ENCODE data around the gene PVALB.
A peak's percentile ranks its signal among the peaks of the same experiment; 100 is the strongest.

Gene PVALB

GRCh38 chr22:36856792-36857135 is 39.9 kb upstream of the PVALB start:
- ChIA-PET POLR2A (no interaction called here), CTCF (interaction anchor here (0.5 to 11.4 kb wide), 55 partner anchors 10 to 326 kb away, joined by 3 to 118 read pairs (median 5); partner anchors contain the start of genes CSF2RB and IFT27)
- DNase-seq (ENCODE audit: extremely low spot score) = no peak
- no peak for TF ChIP-seq CTCF (IDR thresholded peaks at IDR 0.05; ENCODE audit: control extremely low read depth, extremely low read depth, low read depth, missing control alignments)

GRCh38 chr22:36856121-36856791 is 39.4 kb upstream of the PVALB start:
- ChIA-PET CTCF (interaction anchor here (0.6 to 11.4 kb wide), 82 partner anchors 10 to 419 kb away, joined by 3 to 118 read pairs (median 4); partner anchors contain the start of genes CSF2RB and IFT27), POLR2A (interaction anchor here (0.5 kb wide), 1 partner anchor 76 kb away, joined by 6 read pairs; no protein-coding TSS in a partner anchor)

GRCh38 chr22:36855478-36855877 is 38.6 kb upstream of the PVALB start:
- no peak for TF ChIP-seq CTCF (IDR thresholded peaks at IDR 0.05; ENCODE audit: control extremely low read depth, extremely low read depth, low read depth, missing control alignments)
- POLR2A ChIA-PET = no interaction called here

More at GRCh38 chr22:36856121-36856791, 39.4 kb upstream of the PVALB start:
- TF ChIP-seq CTCF (IDR thresholded peaks at IDR 0.05; ENCODE audit: control extremely low read depth, extremely low read depth, low read depth, missing control alignments) = peak; percentile 100
- DNase-seq (ENCODE audit: extremely low spot score) = peak; percentile 82

GRCh38 chr22:36853407-36854099 is 36.7 kb upstream of the PVALB start:
- ChIA-PET CTCF (interaction anchor here (0.6 to 11.4 kb wide), 31 partner anchors 10 to 324 kb away, joined by 3 to 118 read pairs (median 4); partner anchors contain the start of genes CSF2RB and EIF3D), POLR2A (no interaction called here)
- peak; percentile 77 for TF ChIP-seq CTCF (IDR thresholded peaks at IDR 0.05; ENCODE audit: control extremely low read depth, extremely low read depth, low read depth, missing control alignments)
- peak; percentile 78 for DNase-seq (ENCODE audit: extremely low spot score)

More at GRCh38 chr22:36855478-36855877, 38.6 kb upstream of the PVALB start:
- CTCF ChIA-PET = interaction anchor here (0.7 to 11.4 kb wide), 37 partner anchors 9 to 386 kb away, joined by 3 to 118 read pairs (median 7); partner anchors contain the start of genes CSF2RB and IFT27
- DNase-seq (ENCODE audit: extremely low spot score) = no peak

- DNase-seq (ENCODE audit: extremely low spot score) = no peak
- CTCF ChIA-PET = interaction anchor here (0.8 to 11.4 kb wide), 24 partner anchors 8 to 308 kb away, joined by 3 to 118 read pairs (median 5); partner anchors contain the start of gene CSF2RB
- no peak for TF ChIP-seq CTCF (IDR thresholded peaks at IDR 0.05; ENCODE audit: control extremely low read depth, extremely low read depth, low read depth, missing control alignments)
- POLR2A ChIA-PET = no interaction called here
Measured at GRCh38 chr22:36852056-36852973, 35.5 kb upstream of the PVALB start.

GRCh38 chr22:36850682-36851081 is 33.8 kb upstream of the PVALB start:
- DNase-seq (ENCODE audit: extremely low spot score) = no peak
- TF ChIP-seq CTCF (IDR thresholded peaks at IDR 0.05; ENCODE audit: control extremely low read depth, extremely low read depth, low read depth, missing control alignments) = no peak
- ChIA-PET POLR2A (no interaction called here), CTCF (interaction anchor here (0.9 to 1.0 kb wide), 2 partner anchors 32 to 127 kb away, joined by 3 to 4 read pairs; no protein-coding TSS in a partner anchor)

All from GM10248 (cell line).